Common myeloid progenitor, CD34-positive (primary cell): Measurements from ENCODE around the gene TBC1D32.
"Not testable (repeated sequence)": the region's sequence is repeated elsewhere in the genome, so short reads cannot be mapped to it uniquely, and the experiment has no call there.

ENCODE experiments used
- CTCF ChIA-PET: fragments of 350-600 bp; sonication (Branson Sonifier 250); formaldehyde crosslinking; loops from one replicate; lab custom pipeline; 2021; ENCODE audit warnings: antibody characterized with exemption; lab: Charles Lee
- POLR2A ChIA-PET: fragments of 350-600 bp; sonication (Branson Sonifier 250); formaldehyde crosslinking; loops from one replicate; lab custom pipeline; 2021; ENCODE audit warnings: antibody characterized with exemption; lab: Charles Lee
- DNase-seq, 3 donors: peaks; one replicate each; pipeline versions ENCODE4 v3.0.0 to v3.0.0-alpha.2; 2013
- H3K27ac ChIP-seq, 2 experiments: 1 replicate in 1 of 2; 2 replicates in 1 of 2; pipeline ENCODE4 v1.7.0; 2013; ENCODE audit warnings: inconsistent platforms in 2 of 2, low read length in 2 of 2, mild to moderate bottlenecking in 2 of 2, low read depth in 1 of 2, moderate library complexity in 1 of 2; ENCODE audit not compliant: severe bottlenecking in 2 of 2, insufficient read depth in 1 of 2, poor library complexity in 1 of 2
- H3K27me3 ChIP-seq, 5 experiments: replicated peaks in 2 of 5; 1 replicate in 3 of 5; 2 replicates in 2 of 5; pipeline versions ENCODE4 v1.6.1 to v1.7.0; 2013; ENCODE audit warnings: low read length in 4 of 5, mild to moderate bottlenecking in 2 of 5, moderate library complexity in 2 of 5, inconsistent platforms in 1 of 5; ENCODE audit not compliant: insufficient read depth in 5 of 5, control insufficient read depth in 4 of 5
- H3K36me3 ChIP-seq, 4 experiments: 1 replicate in 2 of 4; 2 replicates in 2 of 4; pipeline versions ENCODE4 v1.6.1 to v1.7.0; 2013; ENCODE audit warnings: low read length in 3 of 4, control low read depth in 1 of 4, mild to moderate bottlenecking in 1 of 4; ENCODE audit not compliant: control insufficient read depth in 4 of 4, insufficient read depth in 4 of 4
- H3K4me1 ChIP-seq, 4 experiments: 1 replicate in 3 of 4; 2 replicates in 1 of 4; pipeline versions ENCODE4 v1.6.1 to v1.7.1; 2013; ENCODE audit warnings: low read length in 3 of 4, mild to moderate bottlenecking in 3 of 4, control low read depth in 1 of 4, inconsistent platforms in 1 of 4, moderate library complexity in 1 of 4; ENCODE audit not compliant: control insufficient read depth in 4 of 4, insufficient read depth in 4 of 4; ENCODE audit errors: control extremely low read depth in 1 of 4
- H3K4me3 ChIP-seq, 7 experiments: 1 replicate in 4 of 7; 2 replicates in 3 of 7; pipeline versions ENCODE4 v1.5.1 to v1.7.0; 2013; ENCODE audit warnings: mild to moderate bottlenecking in 7 of 7, low read length in 6 of 7, moderate library complexity in 6 of 7, inconsistent platforms in 2 of 7, low read depth in 2 of 7, control low read depth in 1 of 7; ENCODE audit not compliant: insufficient read depth in 4 of 7, control insufficient read depth in 1 of 7; ENCODE audit errors: extremely low read depth in 1 of 7
- H3K9me3 ChIP-seq, 5 experiments: 1 replicate in 4 of 5; 2 replicates in 1 of 5; pipeline versions ENCODE4 v1.6.1 to v1.7.1; 2013; ENCODE audit warnings: low read length in 4 of 5, mild to moderate bottlenecking in 2 of 5, inconsistent platforms in 1 of 5, low read depth in 1 of 5, moderate library complexity in 1 of 5; ENCODE audit not compliant: control insufficient read depth in 4 of 5, insufficient read depth in 2 of 5; ENCODE audit errors: control extremely low read depth in 1 of 5
- WGBS: methylation state at CpG from one replicate; pipeline ENCODE4 v1.1.5; 2013; ENCODE audit not compliant: insufficient coverage; 5-methylcytosine and 5-hydroxymethylcytosine counted together

TBC1D32 gene

GRCh38 chr6:121175827-121176226, 158.5 kb downstream of the TBC1D32 start:
- H3K27ac ChIP-seq = no peak overlapping the region
- DNase-seq = no peak
- WGBS = 100% methylated on average over 1 of the region's 3 CpGs
- no peaks in the 10 kb centered on the region for H3K4me1 ChIP-seq
- POLR2A ChIA-PET = no interaction called here
- H3K36me3 ChIP-seq = peaks cover 0 to 2% (median under 1%) of the 10 kb centered on the region in 4 experiments
- H3K4me3 ChIP-seq = no peak overlapping the region
- CTCF ChIA-PET = no interaction called here
- H3K9me3 ChIP-seq = peaks cover 0 to 4% (median 0%) of the 10 kb centered on the region in 5 experiments
- H3K27me3 ChIP-seq = no peaks in the 10 kb centered on the region

GRCh38 chr6:121172451-121172850, 161.8 kb downstream of the TBC1D32 start:
- no CpG with 5 or more reads among the region's 1 CpG for WGBS
- H3K27me3 ChIP-seq, H3K27ac ChIP-seq, DNase-seq, POLR2A ChIA-PET, H3K9me3 ChIP-seq, CTCF ChIA-PET, H3K4me1 ChIP-seq, H3K4me3 ChIP-seq, H3K36me3 ChIP-seq: not testable (repeated sequence)

- Histone ChIP-seq H3K4me1 (no peaks in the 10 kb centered on the region), H3K9me3 (no peaks in the 10 kb centered on the region), H3K4me3 (no peak overlapping the region), H3K27ac (no peak overlapping the region), H3K27me3 (no peaks in the 10 kb centered on the region), H3K36me3 (peaks cover 0 to 2% (median 0%) of the 10 kb centered on the region in 4 experiments)
- no peak for DNase-seq
- ChIA-PET POLR2A (no interaction called here), CTCF (no interaction called here)
- 97% methylated on average over 3 of the region's 4 CpGs for WGBS
Measured at GRCh38 chr6:121171879-121172278, 162.4 kb downstream of the TBC1D32 start.

- CTCF ChIA-PET = no interaction called here
- Histone ChIP-seq H3K36me3 (peaks cover 0 to 22% (median 12%) of the 10 kb centered on the region in 4 experiments), H3K4me1 (no peaks in the 10 kb centered on the region), H3K27ac (no peak overlapping the region), H3K27me3 (no peaks in the 10 kb centered on the region), H3K4me3 (no peak overlapping the region), H3K9me3 (peaks cover 0 to 14% (median 4%) of the 10 kb centered on the region in 5 experiments)
- DNase-seq = no peak
- POLR2A ChIA-PET = no interaction called here
Measured at GRCh38 chr6:121161886-121162285, 172.4 kb downstream of the TBC1D32 start.

- Histone ChIP-seq H3K9me3 (peaks cover 0 to 14% (median 4%) of the 10 kb centered on the region in 5 experiments), H3K27me3 (no peaks in the 10 kb centered on the region), H3K27ac (no peak overlapping the region), H3K4me3 (no peak overlapping the region), H3K4me1 (no peaks in the 10 kb centered on the region), H3K36me3 (peaks cover 0 to 22% (median 13%) of the 10 kb centered on the region in 4 experiments)
- no peak for DNase-seq
- ChIA-PET CTCF (no interaction called here), POLR2A (no interaction called here)
- WGBS = no CpG with 5 or more reads among the region's 2 CpGs
Measured at GRCh38 chr6:121160276-121160675, 174.0 kb downstream of the TBC1D32 start.

GRCh38 chr6:121158891-121159290, 175.4 kb downstream of the TBC1D32 start:
- CTCF ChIA-PET = no interaction called here

GRCh38 chr6:121158438-121158837, 175.8 kb downstream of the TBC1D32 start:
- CTCF ChIA-PET = no interaction called here
- Histone ChIP-seq H3K4me3 (no peak overlapping the region), H3K27ac (no peak overlapping the region)

More at GRCh38 chr6:121158891-121159290, 175.4 kb downstream of the TBC1D32 start:
- Histone ChIP-seq H3K4me1 (no peaks in the 10 kb centered on the region), H3K27me3 (no peaks in the 10 kb centered on the region), H3K4me3 (no peak overlapping the region), H3K27ac (no peak overlapping the region), H3K36me3 (peaks cover 0 to 28% (median 15%) of the 10 kb centered on the region in 4 experiments), H3K9me3 (peaks cover 0 to 21% (median 6%) of the 10 kb centered on the region in 5 experiments)
- DNase-seq = no peak
- POLR2A ChIA-PET = no interaction called here

More at GRCh38 chr6:121158438-121158837, 175.8 kb downstream of the TBC1D32 start:
- POLR2A ChIA-PET = no interaction called here
- H3K9me3 ChIP-seq = peaks cover 0 to 21% (median 9%) of the 10 kb centered on the region in 5 experiments
- no peaks in the 10 kb centered on the region for H3K4me1 ChIP-seq
- H3K27me3 ChIP-seq = no peaks in the 10 kb centered on the region
- peaks cover 0 to 32% (median 16%) of the 10 kb centered on the region in 4 experiments for H3K36me3 ChIP-seq
- no peak for DNase-seq
